Daoy (cell line): ENCODE results near the gene CLDN19. TPM values are rescaled to one million over a fixed set of nuclear protein-coding genes. Genes with fewer than 3 reads are reported as not detected.

Experiments
- DNase-seq: peaks from one replicate; pipeline ENCODE4 v3.0.0-alpha.2; 2015; ENCODE audit warnings: low read depth
- total RNA-seq: library from RNA; depleted of rRNA; stranded (reverse); fragments of >200 nt; shearing (Covaris generic); gene quantifications from 2 replicates; pipeline ENCODE4 v1.2.3, GENCODE V29; 2014; rRNA removed

Gene CLDN19
- total RNA-seq, 1 experiment from 2014 or later, result not detected

- DNase-seq, result no peak
Measured at GRCh38 chr1:42703888-42704464, 36.1 kb downstream of the CLDN19 start.

GRCh38 chr1:42700006-42700405 lies 40.0 kb downstream of the CLDN19 start:
- DNase-seq, result no peak

GRCh38 chr1:42698081-42698813 lies 41.8 kb downstream of the CLDN19 start:
- no peak for DNase-seq

GRCh38 chr1:42692911-42693310 lies 47.1 kb downstream of the CLDN19 start:
- no peak for DNase-seq

GRCh38 chr1:42692461-42692860 lies 47.6 kb downstream of the CLDN19 start:
- no peak for DNase-seq

- no peak for DNase-seq
Measured at GRCh38 chr1:42691157-42691498, 48.9 kb downstream of the CLDN19 start.

- DNase-seq, result no peak
Measured at GRCh38 chr1:42690477-42691156, 49.4 kb downstream of the CLDN19 start.

GRCh38 chr1:42689912-42690311 lies 50.1 kb downstream of the CLDN19 start:
- no peak for DNase-seq

- no peak for DNase-seq
Measured at GRCh38 chr1:42686418-42686817, 53.6 kb downstream of the CLDN19 start.

- DNase-seq, result no peak
Measured at GRCh38 chr1:42684139-42684538, 55.9 kb downstream of the CLDN19 start.

Other genes with a start within 250 kb of the CLDN19 start
- 187 and 202 TPM in 2 replicates for gene PPIH, start 81.8 kb downstream of the CLDN19 start, total RNA-seq
- 888 and 951 TPM in 2 replicates for gene YBX1, start 57.8 kb downstream of the CLDN19 start, total RNA-seq
- gene P3H1, start 26.8 kb upstream of the CLDN19 start, total RNA-seq, result 71.9 and 75.6 TPM in 2 replicates
- gene C1orf50, start 27.0 kb upstream of the CLDN19 start, total RNA-seq, result 2.5 and 3.1 TPM in 2 replicates
- gene TMEM269, start 44.8 kb upstream of the CLDN19 start, total RNA-seq, result 0.03 TPM in 1 of 2 replicates, not detected in the other
- 12.3 and 12.8 TPM in 2 replicates for gene ERMAP, start 76.9 kb upstream of the CLDN19 start, total RNA-seq
- 23.8 and 28.2 TPM in 2 replicates for gene SVBP, start 77.2 kb upstream of the CLDN19 start, total RNA-seq
- gene ZNF691, start 106.4 kb upstream of the CLDN19 start, total RNA-seq, result 10.3 and 11.8 TPM in 2 replicates
- gene SLC2A1, start 218.6 kb upstream of the CLDN19 start, total RNA-seq, result 193 and 305 TPM in 2 replicates